K562 (cell line): ENCODE measurements around the gene DARS2. TPM values are rescaled to one million over a fixed set of nuclear protein-coding genes. Genes with fewer than 3 reads are reported as not detected.

Experiments used
- BMI1 ChIP-seq: fragments of 150-350 bp; IDR thresholded peaks from 2 replicates; pipeline ENCODE4 v1.6.1; 2014; ENCODE audit warnings: low read length
- ETS1 ChIP-seq: conservative IDR thresholded peaks from 2 replicates; pipeline ENCODE4 v1.6.1; 2011; ENCODE audit warnings: low read depth, mild to moderate bottlenecking, low read length; ENCODE audit not compliant: control insufficient read depth
- HIVEP1 ChIP-seq: fragments of 250-450 bp; sonication (Bioruptor Pico); IDR thresholded peaks from 2 replicates; pipeline ENCODE4 v1.4.0; 2020; ENCODE audit warnings: mild to moderate bottlenecking
- HMGXB4 ChIP-seq: sonication (generic); formaldehyde crosslinking; IDR thresholded peaks from 2 replicates; pipeline ENCODE4 v1.8.1; 2023; ENCODE audit warnings: mild to moderate bottlenecking, missing genetic modification reagents
- HNRNPL ChIP-seq: fragments of 200-400 bp; formaldehyde crosslinking; IDR thresholded peaks from 2 replicates; pipeline ENCODE4 v1.6.1; 2017; ENCODE audit warnings: low read depth, mild to moderate bottlenecking, low read length
- MBD2 ChIP-seq: sonication (generic); IDR thresholded peaks from 2 replicates; pipeline ENCODE4 v1.6.1; 2016; ENCODE audit warnings: low read depth, borderline replicate concordance
- MTF1 ChIP-seq: fragments of 250-450 bp; sonication (Bioruptor Pico); IDR thresholded peaks from 2 replicates; pipeline ENCODE4 v1.9.0; 2021; ENCODE audit warnings: moderate library complexity, mild to moderate bottlenecking, inconsistent platforms, borderline replicate concordance
- POLR2AphosphoS5 ChIP-seq: IDR thresholded peaks from 2 replicates; pipeline ENCODE4 v1.6.1; 2011; ENCODE audit warnings: mild to moderate bottlenecking, low read depth, low read length, moderate library complexity; ENCODE audit not compliant: control insufficient read depth, insufficient read depth
- RBFOX2 ChIP-seq: fragments of 200-400 bp; formaldehyde crosslinking; IDR thresholded peaks from 2 replicates; pipeline ENCODE4 v1.6.1; 2017; ENCODE audit warnings: low read depth, mild to moderate bottlenecking, low read length, moderate library complexity
- ZBTB49 ChIP-seq: sonication (generic); formaldehyde crosslinking; IDR thresholded peaks from 2 replicates; pipeline ENCODE4 v1.8.0; 2022; ENCODE audit warnings: missing genetic modification reagents, mild to moderate bottlenecking, borderline replicate concordance
- ZNF584 ChIP-seq: fragments of 200-800 bp; sonication (Bioruptor generic); IDR thresholded peaks from 2 replicates; pipeline ENCODE4 v1.6.1; 2016; ENCODE audit warnings: low read depth, mild to moderate bottlenecking, missing genetic modification characterization, missing compliant biosample characterization
- ZNF699 ChIP-seq: fragments of 250-450 bp; sonication (Bioruptor Pico); IDR thresholded peaks from 2 replicates; pipeline ENCODE4 v1.8.0; 2021; ENCODE audit warnings: mild to moderate bottlenecking, moderate library complexity; ENCODE audit not compliant: insufficient replicate concordance
- ZSCAN32 ChIP-seq: fragments of 450-650 bp; formaldehyde crosslinking; IDR thresholded peaks from 2 replicates; pipeline ENCODE4 v1.4.0; 2020; ENCODE audit warnings: mild to moderate bottlenecking, moderate library complexity
- polyA plus RNA-seq, 8 experiments: library from polyadenylated mRNA; depleted of rRNA in 4 of 8; stranded (reverse) in 5 of 8; unstranded in 3 of 8; fragments of >200 nt; fragmentation: Nextera tagmentation in 2 of 8; fragmentation: Illumina TruSeq in 1 of 8; extraction: Ambion mirVana in 2 of 8; extraction: Trizol in 1 of 8; gene quantifications; 2 replicates each; pipeline versions ENCODE4 v1.2.1 to v1.2.3, GENCODE V29; 2011 to 2014; ENCODE audit warnings: inconsistent platforms in 1 of 8, missing spikeins in 1 of 8
- total RNA-seq, 7 experiments: library from RNA; depleted of rRNA in 6 of 7; stranded (reverse); fragments of >200 nt in 6 of 7; fragmentation: Illumina TruSeq in 2 of 7; extraction: Trizol in 2 of 7; gene quantifications; 2 replicates each; pipeline versions ENCODE4 v1.2.1 to v1.2.3, GENCODE V29; 2011 to 2021; ENCODE audit warnings: low replicate concordance in 1 of 7
- TF ChIP-seq, protein P1 (sequence below): fragments of 250-450 bp; sonication (Bioruptor Pico); IDR thresholded peaks from 2 replicates; pipeline ENCODE4 v1.5.0; 2020; ENCODE audit warnings: mild to moderate bottlenecking, borderline replicate concordance
- TF ChIP-seq, protein P2 (sequence below): sonication (generic); formaldehyde crosslinking; IDR thresholded peaks from 2 replicates; pipeline ENCODE4 v1.8.0; 2023; ENCODE audit warnings: mild to moderate bottlenecking, missing genetic modification reagents

The DARS2 gene
- total and polyA plus RNA-seq, 9 of the 15 experiments (the other 6 are each of a cell fraction or from before 2014, with no cell fraction given) = 36.4 to 96.7 (median 68.6) TPM

GRCh38 chr1:173865468-173866164 is 41.1 kb downstream of the DARS2 start (continued):
- no peak; the same call in 1 of the 2 replicates for TF ChIP-seq ZBTB49 (CRISPR knock-in tag)
- peak; percentile 37; the same call in 1 of the 2 replicates for TF ChIP-seq POLR2AphosphoS5
- TF ChIP-seq, protein P1, sequence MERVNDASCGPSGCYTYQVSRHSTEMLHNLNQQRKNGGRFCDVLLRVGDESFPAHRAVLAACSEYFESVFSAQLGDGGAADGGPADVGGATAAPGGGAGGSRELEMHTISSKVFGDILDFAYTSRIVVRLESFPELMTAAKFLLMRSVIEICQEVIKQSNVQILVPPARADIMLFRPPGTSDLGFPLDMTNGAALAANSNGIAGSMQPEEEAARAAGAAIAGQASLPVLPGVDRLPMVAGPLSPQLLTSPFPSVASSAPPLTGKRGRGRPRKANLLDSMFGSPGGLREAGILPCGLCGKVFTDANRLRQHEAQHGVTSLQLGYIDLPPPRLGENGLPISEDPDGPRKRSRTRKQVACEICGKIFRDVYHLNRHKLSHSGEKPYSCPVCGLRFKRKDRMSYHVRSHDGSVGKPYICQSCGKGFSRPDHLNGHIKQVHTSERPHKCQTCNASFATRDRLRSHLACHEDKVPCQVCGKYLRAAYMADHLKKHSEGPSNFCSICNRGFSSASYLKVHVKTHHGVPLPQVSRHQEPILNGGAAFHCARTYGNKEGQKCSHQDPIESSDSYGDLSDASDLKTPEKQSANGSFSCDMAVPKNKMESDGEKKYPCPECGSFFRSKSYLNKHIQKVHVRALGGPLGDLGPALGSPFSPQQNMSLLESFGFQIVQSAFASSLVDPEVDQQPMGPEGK (CRISPR knock-in tag) = no peak
- TF ChIP-seq HNRNPL = no peak; the same call in none of the 2 replicates
- TF ChIP-seq MBD2 = no peak
- TF ChIP-seq ZNF584 (CRISPR knock-in tag) = no peak
- TF ChIP-seq HMGXB4 = 0 out of 2 replicates have a peak, but pooled peaks have one; percentile 20
- no peak for TF ChIP-seq HIVEP1 (CRISPR knock-in tag)
- no peak for TF ChIP-seq ZNF699 (CRISPR knock-in tag)
- no peak for TF ChIP-seq ZSCAN32 (CRISPR knock-in tag)
- TF ChIP-seq BMI1 = no peak
- TF ChIP-seq MTF1 (CRISPR knock-in tag) = no peak
- TF ChIP-seq, protein P2, sequence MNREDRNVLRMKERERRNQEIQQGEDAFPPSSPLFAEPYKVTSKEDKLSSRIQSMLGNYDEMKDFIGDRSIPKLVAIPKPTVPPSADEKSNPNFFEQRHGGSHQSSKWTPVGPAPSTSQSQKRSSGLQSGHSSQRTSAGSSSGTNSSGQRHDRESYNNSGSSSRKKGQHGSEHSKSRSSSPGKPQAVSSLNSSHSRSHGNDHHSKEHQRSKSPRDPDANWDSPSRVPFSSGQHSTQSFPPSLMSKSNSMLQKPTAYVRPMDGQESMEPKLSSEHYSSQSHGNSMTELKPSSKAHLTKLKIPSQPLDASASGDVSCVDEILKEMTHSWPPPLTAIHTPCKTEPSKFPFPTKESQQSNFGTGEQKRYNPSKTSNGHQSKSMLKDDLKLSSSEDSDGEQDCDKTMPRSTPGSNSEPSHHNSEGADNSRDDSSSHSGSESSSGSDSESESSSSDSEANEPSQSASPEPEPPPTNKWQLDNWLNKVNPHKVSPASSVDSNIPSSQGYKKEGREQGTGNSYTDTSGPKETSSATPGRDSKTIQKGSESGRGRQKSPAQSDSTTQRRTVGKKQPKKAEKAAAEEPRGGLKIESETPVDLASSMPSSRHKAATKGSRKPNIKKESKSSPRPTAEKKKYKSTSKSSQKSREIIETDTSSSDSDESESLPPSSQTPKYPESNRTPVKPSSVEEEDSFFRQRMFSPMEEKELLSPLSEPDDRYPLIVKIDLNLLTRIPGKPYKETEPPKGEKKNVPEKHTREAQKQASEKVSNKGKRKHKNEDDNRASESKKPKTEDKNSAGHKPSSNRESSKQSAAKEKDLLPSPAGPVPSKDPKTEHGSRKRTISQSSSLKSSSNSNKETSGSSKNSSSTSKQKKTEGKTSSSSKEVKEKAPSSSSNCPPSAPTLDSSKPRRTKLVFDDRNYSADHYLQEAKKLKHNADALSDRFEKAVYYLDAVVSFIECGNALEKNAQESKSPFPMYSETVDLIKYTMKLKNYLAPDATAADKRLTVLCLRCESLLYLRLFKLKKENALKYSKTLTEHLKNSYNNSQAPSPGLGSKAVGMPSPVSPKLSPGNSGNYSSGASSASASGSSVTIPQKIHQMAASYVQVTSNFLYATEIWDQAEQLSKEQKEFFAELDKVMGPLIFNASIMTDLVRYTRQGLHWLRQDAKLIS = peak; percentile 80; the same call in 1 of the 2 replicates
- peak; percentile 67 for TF ChIP-seq RBFOX2
- no peak for TF ChIP-seq ETS1
